Brain microvascular endothelial cell (primary cell): Measurements from ENCODE around the gene PRB2.

Experiments used
- DNase-seq: peaks from one replicate; pipeline ENCODE4 v3.0.0-alpha.2; 2020
- H3K27ac ChIP-seq: fragments of 250-450 bp; sonication (Bioruptor Pico); 2 replicates; pipeline ENCODE4 v1.5.1; 2020; ENCODE audit warnings: mild to moderate bottlenecking, moderate library complexity
- H3K27me3 ChIP-seq: fragments of 250-450 bp; sonication (Bioruptor Pico); replicated peaks from 2 replicates; pipeline ENCODE4 v1.5.1; 2020; ENCODE audit warnings: mild to moderate bottlenecking
- H3K36me3 ChIP-seq: fragments of 250-450 bp; sonication (Bioruptor Pico); replicated peaks from 2 replicates; pipeline ENCODE4 v1.5.1; 2020; ENCODE audit warnings: mild to moderate bottlenecking
- H3K4me3 ChIP-seq: 2 replicates; pipeline ENCODE4 v1.5.1; 2011; ENCODE audit warnings: low read depth, mild to moderate bottlenecking, control low read depth, low read length, moderate library complexity
- CTCF ChIP-seq: IDR thresholded peaks from 2 replicates; pipeline ENCODE4 v1.5.1; 2011; ENCODE audit warnings: low read depth, mild to moderate bottlenecking, moderate library complexity, low read length, control low read depth, inconsistent platforms; ENCODE audit errors: missing control alignments
- in situ Hi-C: cut with HindIII; loops from 2 replicates; pipeline ENCODE4 v1.10.0; 2017; ENCODE audit warnings: low sequenced_read_pairs, low pct_ligation_motif_present

The PRB2 gene

DNA sequence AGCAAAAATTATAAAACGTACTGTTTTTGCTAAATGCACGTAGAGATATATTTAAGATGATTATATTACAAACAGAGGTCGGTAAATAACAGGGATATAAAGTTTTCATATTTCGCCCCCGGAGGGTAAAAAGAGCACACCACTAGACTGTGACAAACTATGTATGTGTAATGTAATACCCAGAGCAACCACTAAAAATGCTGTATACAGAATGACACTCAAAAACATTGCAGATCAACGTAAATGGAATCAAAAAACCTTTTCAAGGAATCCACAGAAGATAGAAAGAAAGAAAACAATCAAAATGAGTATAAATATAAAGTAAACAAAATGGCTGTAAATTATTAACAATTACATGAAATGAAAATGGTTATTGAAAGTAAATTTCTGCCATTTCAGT lies 47.6 kb downstream of the PRB2 start:
- in situ Hi-C loops = no loop called here
- H3K27ac ChIP-seq = no peak overlapping the region
- H3K36me3 ChIP-seq = no peaks in the 10 kb centered on the region
- no peak for DNase-seq
- H3K4me3 ChIP-seq = no peak overlapping the region
- no peaks in the 10 kb centered on the region for H3K27me3 ChIP-seq
- peak; percentile 12 for TF ChIP-seq CTCF

DNA sequence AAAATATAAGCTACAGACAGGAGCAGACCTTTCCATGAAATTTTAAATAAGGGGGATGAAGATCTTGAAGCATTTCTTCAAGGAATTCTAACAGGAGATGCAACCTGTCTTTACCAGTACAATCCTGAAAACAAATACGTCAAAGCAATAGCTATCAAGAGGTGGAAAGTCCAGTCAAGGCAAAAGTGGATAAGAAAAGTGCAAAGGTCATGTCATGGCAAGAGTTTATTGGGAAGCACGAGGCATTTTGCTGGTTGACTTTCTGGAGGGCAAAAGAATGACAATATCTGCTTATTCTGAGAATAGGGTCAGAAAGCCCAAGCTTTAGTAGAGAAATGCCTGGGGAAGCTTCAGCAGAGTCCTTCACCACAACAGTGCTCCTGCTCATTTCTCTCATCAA lies 50.9 kb downstream of the PRB2 start:
- Histone ChIP-seq H3K4me3 (no peak overlapping the region), H3K27me3 (no peaks in the 10 kb centered on the region), H3K36me3 (no peaks in the 10 kb centered on the region), H3K27ac (no peak overlapping the region)
- in situ Hi-C loops = no loop called here
- DNase-seq = no peak
- TF ChIP-seq CTCF = no peak
